ENCODE results near the gene LILRB1. TPM values are rescaled to one million over a fixed set of nuclear protein-coding genes. Genes with fewer than 3 reads are reported as not detected.
"Not testable (repeated sequence)": the region's sequence is repeated elsewhere in the genome, so short reads cannot be mapped to it uniquely, and the experiment has no call there.

LILRB1 gene
- total RNA-seq, 4 donors from 2014 or later: 1.4 to 5.0 (median 2.7) TPM

GRCh38 chr19:54616821-54617560, 13.3 kb upstream of the LILRB1 start:
- no peak overlapping the region for H3K4me3 ChIP-seq
- 60% methylated on average over 5 of the region's 5 CpGs for WGBS

DNA sequence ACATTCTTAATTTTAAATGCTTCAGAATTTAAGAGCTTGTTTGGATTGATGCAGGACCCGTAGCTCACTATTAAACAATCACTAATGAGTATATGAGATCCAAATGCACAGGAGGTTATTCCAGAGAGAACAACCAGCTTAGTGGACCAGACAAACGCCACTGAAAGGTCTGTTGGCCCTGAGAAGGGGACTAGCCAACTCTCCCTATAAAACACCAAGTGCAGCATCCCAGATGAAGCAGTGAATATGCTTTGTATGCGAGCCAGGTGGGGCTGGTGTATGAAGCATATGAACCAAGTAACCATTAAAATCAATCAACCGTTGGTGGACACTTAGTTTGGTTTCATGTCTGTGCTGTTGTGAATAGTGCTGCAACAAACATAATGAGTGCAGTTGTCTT, 9.8 kb upstream of the LILRB1 start:
- no peaks in the 10 kb centered on the region for H3K36me3 ChIP-seq
- 70% methylated on average over 4 of the region's 4 CpGs for WGBS
- H3K9me3 ChIP-seq: no peaks in the 10 kb centered on the region
- intact Hi-C loops (cut with DNase I): no loop called here
- H3K4me1 ChIP-seq: no peaks in the 10 kb centered on the region
- H3K4me3 ChIP-seq: no peak overlapping the region
- H3K27me3 ChIP-seq: peaks cover 0 to 2% (median 0%) of the 10 kb centered on the region in 4 donors
- TF ChIP-seq EP300 (IDR thresholded peaks at IDR 0.05): no peak
- no peak for TF ChIP-seq CTCF (IDR thresholded peaks at IDR 0.05)
- TF ChIP-seq POLR2A (IDR thresholded peaks at IDR 0.05; ENCODE audit: low read depth): no peak
- TF ChIP-seq POLR2AphosphoS5 (IDR thresholded peaks at IDR 0.05): no peak
- no peak overlapping the region for H3K27ac ChIP-seq (replicated peaks in 1 of 4)
- peak; percentile 60 for DNase-seq (ENCODE audit: extremely low spot score)

More at GRCh38 chr19:54616821-54617560, 13.3 kb upstream of the LILRB1 start:
- DNase-seq (ENCODE audit: extremely low spot score): peak; percentile 74
- Histone ChIP-seq H3K4me1 (no peaks in the 10 kb centered on the region), H3K36me3 (no peaks in the 10 kb centered on the region), H3K9me3 (peaks cover 0 to 4% (median 0%) of the 10 kb centered on the region in 4 donors), H3K27me3 (no peaks in the 10 kb centered on the region), H3K27ac (replicated peaks in 1 of 4) (no peak overlapping the region)
- intact Hi-C loops (cut with DNase I): no loop called here
- TF ChIP-seq POLR2A (IDR thresholded peaks at IDR 0.05; ENCODE audit: low read depth): no peak
- no peak for TF ChIP-seq POLR2AphosphoS5 (IDR thresholded peaks at IDR 0.05)
- TF ChIP-seq CTCF (IDR thresholded peaks at IDR 0.05): no peak
- TF ChIP-seq EP300 (IDR thresholded peaks at IDR 0.05): no peak

DNA sequence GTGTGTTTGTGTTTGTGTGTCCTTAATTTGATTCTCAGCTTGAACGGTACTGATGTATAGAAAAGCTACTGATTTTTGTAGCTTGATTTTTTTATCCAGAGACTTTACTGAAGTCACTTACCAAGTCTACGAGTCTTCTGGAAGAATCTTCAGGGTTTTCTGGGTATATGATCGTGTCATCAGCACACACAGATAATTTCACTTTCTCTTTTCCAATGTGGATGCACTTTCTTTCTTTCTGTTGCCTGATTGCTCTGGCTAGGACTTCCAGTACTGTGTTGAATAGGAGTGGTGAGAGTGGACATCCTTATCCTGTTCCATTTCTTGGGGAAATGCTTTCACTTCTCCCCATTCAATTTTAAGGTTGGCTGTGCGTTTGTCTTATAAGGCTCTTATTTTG, 7.9 kb upstream of the LILRB1 start:
- Histone ChIP-seq H3K36me3 (no peaks in the 10 kb centered on the region), H3K4me3 (no peak overlapping the region), H3K27ac (replicated peaks in 1 of 4) (no peak overlapping the region), H3K9me3 (peaks cover 0 to 10% (median 3%) of the 10 kb centered on the region in 4 donors), H3K4me1 (no peaks in the 10 kb centered on the region), H3K27me3 (peaks cover 0 to 12% (median 0%) of the 10 kb centered on the region in 4 donors)
- no peak for DNase-seq (ENCODE audit: extremely low spot score)
- WGBS: 69% methylated on average over 4 of the region's 4 CpGs
- TF ChIP-seq CTCF (IDR thresholded peaks at IDR 0.05) (no peak), POLR2A (IDR thresholded peaks at IDR 0.05; ENCODE audit: low read depth) (no peak), EP300 (IDR thresholded peaks at IDR 0.05) (no peak), POLR2AphosphoS5 (IDR thresholded peaks at IDR 0.05) (no peak)
- intact Hi-C loops (cut with DNase I): no loop called here

DNA sequence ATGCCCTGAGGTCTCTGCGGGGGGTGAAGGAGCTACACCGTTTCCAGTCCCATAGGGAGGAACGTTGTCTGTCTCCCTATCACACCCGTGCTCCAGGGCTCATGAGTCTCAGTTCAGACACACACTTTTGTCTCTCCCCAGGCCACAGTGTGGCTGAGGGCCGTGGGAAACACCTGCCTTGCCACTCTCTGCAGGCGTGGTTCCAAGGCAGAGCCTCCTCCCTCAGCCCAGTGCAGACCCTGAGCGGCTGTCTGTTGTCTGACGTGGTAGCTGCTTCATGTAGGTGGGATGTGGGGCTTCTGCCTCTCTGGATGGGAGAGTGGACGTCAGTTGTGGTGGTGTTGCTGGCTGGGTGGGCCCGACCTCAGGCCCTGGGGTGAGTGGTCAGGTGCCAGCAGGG, 6.0 kb upstream of the LILRB1 start:
- DNase-seq (ENCODE audit: extremely low spot score); H3K4me3 ChIP-seq; intact Hi-C loops (cut with DNase I); H3K36me3 ChIP-seq; H3K27ac ChIP-seq (replicated peaks in 1 of 4); H3K4me1 ChIP-seq: not testable (repeated sequence)
- Histone ChIP-seq H3K27me3 (peaks cover 0 to 27% (median 0%) of the 10 kb centered on the region in 4 donors), H3K9me3 (peaks cover 0 to 12% (median 3%) of the 10 kb centered on the region in 4 donors)
- 50% methylated on average over 2 of the region's 10 CpGs for WGBS

GRCh38 chr19:54624934-54625730, 5.2 kb upstream of the LILRB1 start:
- DNase-seq (ENCODE audit: extremely low spot score); H3K4me3 ChIP-seq; H3K27ac ChIP-seq (replicated peaks in 1 of 4); H3K36me3 ChIP-seq; intact Hi-C loops (cut with DNase I); H3K4me1 ChIP-seq: not testable (repeated sequence)
- Histone ChIP-seq H3K9me3 (peaks cover 0 to 12% (median 3%) of the 10 kb centered on the region in 4 donors), H3K27me3 (peaks cover 0 to 31% (median 0%) of the 10 kb centered on the region in 4 donors)
- WGBS: 66% methylated on average over 8 of the region's 15 CpGs

Measured in esophagus muscularis mucosa (tissue), 4 donors.